ENCODE results near the gene ACSS3. TPM values are rescaled to one million over a fixed set of nuclear protein-coding genes. Genes with fewer than 3 reads are reported as not detected.

ACSS3 gene
- total and polyA plus RNA-seq, 4 donors, result 18.2 to 94.3 (median 32.5) TPM

- Histone ChIP-seq H3K4me3 (ENCODE audit: low read depth in 1 of 3, low read length in 3 of 3) (no peak overlapping the region), H3K9ac (ENCODE audit: low read depth in 1 of 2, low read length in 2 of 2) (no peak overlapping the region), H3K4me1 (ENCODE audit: control insufficient read depth in 4 of 4, insufficient read depth in 4 of 4, low read length in 3 of 4) (no peaks in the 10 kb centered on the region), H3K27me3 (ENCODE audit: control insufficient read depth in 4 of 4, insufficient read depth in 4 of 4, low read length in 3 of 4) (no peaks in the 10 kb centered on the region), H3K36me3 (ENCODE audit: control insufficient read depth in 4 of 4, insufficient read depth in 3 of 4, low read depth in 1 of 4, low read length in 3 of 4) (peaks cover 0 to 12% (median 0%) of the 10 kb centered on the region in 4 donors), H3K27ac (ENCODE audit: low read depth in 1 of 2, low read length in 2 of 2) (no peak overlapping the region), H3K9me3 (ENCODE audit: control insufficient read depth in 4 of 4, low read length in 3 of 4) (no peaks in the 10 kb centered on the region)
- TF ChIP-seq ATF3 (IDR thresholded peaks at IDR 0.05) (no peak), GABPA (IDR thresholded peaks at IDR 0.05 in 1 of 2, conservative IDR thresholded peaks at IDR 0.05 in 1 of 2) (no peak), FOXA1 (IDR thresholded peaks at IDR 0.05) (no peak), CTCF (IDR thresholded peaks at IDR 0.05; ENCODE audit: low read depth, low read length, missing input control) (no peak), RAD21 (IDR thresholded peaks at IDR 0.05) (no peak), NR2F2 (IDR thresholded peaks at IDR 0.05) (no peak), ZBTB33 (IDR thresholded peaks at IDR 0.05) (no peak)
- 85% methylated on average over 4 of the region's 4 CpGs for WGBS
- DNase-seq (ENCODE audit: low spot score), result no peak
Measured at GRCh38 chr12:81162391-81163136, 84.7 kb downstream of the ACSS3 start.

DNA sequence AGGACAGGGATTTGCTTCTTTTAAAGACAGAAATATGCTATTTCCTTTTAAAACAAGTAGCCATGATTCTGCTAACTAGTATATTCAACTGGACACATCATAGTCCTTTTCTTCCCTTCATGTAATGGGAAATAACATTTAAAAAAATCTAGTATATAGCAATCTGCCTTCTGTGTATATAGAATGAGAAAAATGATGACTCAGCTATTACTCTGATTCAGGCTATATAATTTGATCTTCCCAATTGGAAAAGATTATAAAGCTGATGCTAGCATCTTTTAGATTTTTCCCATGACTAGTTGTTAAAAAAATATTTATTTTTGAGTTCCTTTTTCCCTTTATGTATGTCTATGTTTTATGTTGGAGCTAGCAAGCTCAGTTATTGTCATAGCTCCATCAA lies 86.9 kb downstream of the ACSS3 start:
- no peak for TF ChIP-seq YY1 (IDR thresholded peaks at IDR 0.05)
- no peak for TF ChIP-seq NR2F2 (IDR thresholded peaks at IDR 0.05)
- no peak for TF ChIP-seq HNF4A (conservative IDR thresholded peaks at IDR 0.05)
- TF ChIP-seq REST (IDR thresholded peaks at IDR 0.05), result no peak
- TF ChIP-seq RAD21 (IDR thresholded peaks at IDR 0.05), result no peak
- no peak for TF ChIP-seq SP1 (IDR thresholded peaks at IDR 0.05)
- TF ChIP-seq EGR1 (IDR thresholded peaks at IDR 0.05; ENCODE audit: low read depth in 2 of 2), result no peak
- no peak for TF ChIP-seq JUND (IDR thresholded peaks at IDR 0.05)
- no peak for DNase-seq (ENCODE audit: low spot score)
- H3K27ac ChIP-seq (ENCODE audit: low read depth in 1 of 2, low read length in 2 of 2), result no peak overlapping the region
- no peak overlapping the region for H3K9ac ChIP-seq (ENCODE audit: low read depth in 1 of 2, low read length in 2 of 2)
- H3K36me3 ChIP-seq (ENCODE audit: control insufficient read depth in 4 of 4, insufficient read depth in 3 of 4, low read depth in 1 of 4, low read length in 3 of 4), result peaks cover 0 to 12% (median 0%) of the 10 kb centered on the region in 4 donors
- H3K4me1 ChIP-seq (ENCODE audit: control insufficient read depth in 4 of 4, insufficient read depth in 4 of 4, low read length in 3 of 4), result no peaks in the 10 kb centered on the region
- H3K27me3 ChIP-seq (ENCODE audit: control insufficient read depth in 4 of 4, insufficient read depth in 4 of 4, low read length in 3 of 4), result no peaks in the 10 kb centered on the region
- H3K9me3 ChIP-seq (ENCODE audit: control insufficient read depth in 4 of 4, low read length in 3 of 4), result no peaks in the 10 kb centered on the region
- no peak overlapping the region for H3K4me3 ChIP-seq (ENCODE audit: low read depth in 1 of 3, low read length in 3 of 3)

Measured in liver (tissue), 9 donors.